Ovary (tissue), 3 donors: Measurements from ENCODE around the gene GAS1.

Experiments used
- EP300 ChIP-seq: sonication (generic); formaldehyde crosslinking; IDR thresholded peaks from one replicate; pipeline ENCODE4 v1.6.1; 2017; ENCODE audit warnings: antibody characterized with exemption
- POLR2A ChIP-seq: fragments of 450-650 bp; IDR thresholded peaks from one replicate; pipeline ENCODE4 v1.6.1; 2017; ENCODE audit warnings: antibody characterized with exemption, mild to moderate bottlenecking, moderate library complexity
- TF ChIP-seq, protein P1 (sequence below), 3 donors: fragments of 450-650 bp in 2 of 3; fragments of 200-600 bp in 1 of 3; IDR thresholded peaks; one replicate each; pipeline versions ENCODE4 v1.5.1 to v1.8.0; 2016 to 2022; ENCODE audit warnings: antibody characterized with exemption in 3 of 3, mild to moderate bottlenecking in 1 of 3
- donor health status: DM: no; HTN: no; CAD: no.

DNA sequence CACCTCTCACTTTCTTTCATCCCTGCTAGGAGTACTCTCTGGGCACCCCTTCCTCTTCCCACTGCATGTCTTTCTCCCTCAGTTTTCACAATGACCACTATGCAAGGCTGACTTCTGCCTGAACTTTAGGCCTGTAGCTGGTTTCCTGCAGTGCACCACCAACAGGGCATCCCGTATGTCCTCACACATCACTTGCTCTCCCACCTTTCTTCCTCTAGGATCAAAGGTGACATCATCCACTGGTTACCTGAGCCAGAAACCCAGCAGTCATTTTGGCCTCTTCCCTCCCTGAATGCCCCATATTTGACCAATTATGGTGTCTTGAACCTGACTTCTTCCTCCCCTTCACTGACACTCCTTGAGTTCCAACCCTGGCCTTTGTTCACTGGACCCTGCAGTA, 8.5 kb downstream of the GAS1 start:
- TF ChIP-seq, protein P1, sequence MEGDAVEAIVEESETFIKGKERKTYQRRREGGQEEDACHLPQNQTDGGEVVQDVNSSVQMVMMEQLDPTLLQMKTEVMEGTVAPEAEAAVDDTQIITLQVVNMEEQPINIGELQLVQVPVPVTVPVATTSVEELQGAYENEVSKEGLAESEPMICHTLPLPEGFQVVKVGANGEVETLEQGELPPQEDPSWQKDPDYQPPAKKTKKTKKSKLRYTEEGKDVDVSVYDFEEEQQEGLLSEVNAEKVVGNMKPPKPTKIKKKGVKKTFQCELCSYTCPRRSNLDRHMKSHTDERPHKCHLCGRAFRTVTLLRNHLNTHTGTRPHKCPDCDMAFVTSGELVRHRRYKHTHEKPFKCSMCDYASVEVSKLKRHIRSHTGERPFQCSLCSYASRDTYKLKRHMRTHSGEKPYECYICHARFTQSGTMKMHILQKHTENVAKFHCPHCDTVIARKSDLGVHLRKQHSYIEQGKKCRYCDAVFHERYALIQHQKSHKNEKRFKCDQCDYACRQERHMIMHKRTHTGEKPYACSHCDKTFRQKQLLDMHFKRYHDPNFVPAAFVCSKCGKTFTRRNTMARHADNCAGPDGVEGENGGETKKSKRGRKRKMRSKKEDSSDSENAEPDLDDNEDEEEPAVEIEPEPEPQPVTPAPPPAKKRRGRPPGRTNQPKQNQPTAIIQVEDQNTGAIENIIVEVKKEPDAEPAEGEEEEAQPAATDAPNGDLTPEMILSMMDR (IDR thresholded peaks at IDR 0.05): no peak
- no peak for TF ChIP-seq POLR2A
- no peak for TF ChIP-seq EP300
